ENCODE results near the gene VPS13D. TPM values are rescaled to one million over a fixed set of nuclear protein-coding genes. Genes with fewer than 3 reads are reported as not detected.

The VPS13D gene
- total RNA-seq, 1 donor from 2014 or later, result 77.8 TPM

DNA sequence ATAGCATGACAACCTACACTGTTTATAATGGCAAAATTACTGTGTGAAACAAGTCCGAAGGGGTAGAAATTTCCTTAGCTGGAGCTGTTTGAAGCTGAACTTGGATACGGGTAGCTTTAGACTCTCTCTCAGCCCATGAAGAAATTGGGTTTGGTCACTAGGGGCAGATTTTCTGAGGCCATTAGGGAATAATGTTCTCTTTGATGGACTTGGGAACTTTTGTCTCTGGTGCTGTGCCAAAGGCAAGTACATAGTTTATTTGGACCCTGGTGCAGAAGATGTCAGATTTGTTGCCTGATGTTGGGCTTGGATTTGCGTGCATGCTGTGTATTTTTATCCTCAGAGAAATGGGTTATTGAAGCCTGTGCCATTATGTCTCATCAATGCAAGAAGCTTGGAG is 109.6 kb downstream of the VPS13D start:
- H3K27ac Mint-ChIP-seq, result peak overlapping the region; percentile 88
- H3K36me3 Mint-ChIP-seq, result peaks cover 34% of the 10 kb centered on the region
- no peaks in the 10 kb centered on the region for H3K9me3 Mint-ChIP-seq
- TF ChIP-seq, protein P1, sequence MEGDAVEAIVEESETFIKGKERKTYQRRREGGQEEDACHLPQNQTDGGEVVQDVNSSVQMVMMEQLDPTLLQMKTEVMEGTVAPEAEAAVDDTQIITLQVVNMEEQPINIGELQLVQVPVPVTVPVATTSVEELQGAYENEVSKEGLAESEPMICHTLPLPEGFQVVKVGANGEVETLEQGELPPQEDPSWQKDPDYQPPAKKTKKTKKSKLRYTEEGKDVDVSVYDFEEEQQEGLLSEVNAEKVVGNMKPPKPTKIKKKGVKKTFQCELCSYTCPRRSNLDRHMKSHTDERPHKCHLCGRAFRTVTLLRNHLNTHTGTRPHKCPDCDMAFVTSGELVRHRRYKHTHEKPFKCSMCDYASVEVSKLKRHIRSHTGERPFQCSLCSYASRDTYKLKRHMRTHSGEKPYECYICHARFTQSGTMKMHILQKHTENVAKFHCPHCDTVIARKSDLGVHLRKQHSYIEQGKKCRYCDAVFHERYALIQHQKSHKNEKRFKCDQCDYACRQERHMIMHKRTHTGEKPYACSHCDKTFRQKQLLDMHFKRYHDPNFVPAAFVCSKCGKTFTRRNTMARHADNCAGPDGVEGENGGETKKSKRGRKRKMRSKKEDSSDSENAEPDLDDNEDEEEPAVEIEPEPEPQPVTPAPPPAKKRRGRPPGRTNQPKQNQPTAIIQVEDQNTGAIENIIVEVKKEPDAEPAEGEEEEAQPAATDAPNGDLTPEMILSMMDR (IDR thresholded peaks at IDR 0.05; ENCODE audit: unreplicated experiment), result no peak
- no peak for DNase-seq (ENCODE audit: low spot score in 2 of 2, unreplicated experiment in 2 of 2)
- peaks cover 82% of the 10 kb centered on the region for H3K4me1 Mint-ChIP-seq
- no peaks in the 10 kb centered on the region for H3K27me3 Mint-ChIP-seq (ENCODE audit: low read depth)
- no peak overlapping the region for H3K4me3 Mint-ChIP-seq

DNA sequence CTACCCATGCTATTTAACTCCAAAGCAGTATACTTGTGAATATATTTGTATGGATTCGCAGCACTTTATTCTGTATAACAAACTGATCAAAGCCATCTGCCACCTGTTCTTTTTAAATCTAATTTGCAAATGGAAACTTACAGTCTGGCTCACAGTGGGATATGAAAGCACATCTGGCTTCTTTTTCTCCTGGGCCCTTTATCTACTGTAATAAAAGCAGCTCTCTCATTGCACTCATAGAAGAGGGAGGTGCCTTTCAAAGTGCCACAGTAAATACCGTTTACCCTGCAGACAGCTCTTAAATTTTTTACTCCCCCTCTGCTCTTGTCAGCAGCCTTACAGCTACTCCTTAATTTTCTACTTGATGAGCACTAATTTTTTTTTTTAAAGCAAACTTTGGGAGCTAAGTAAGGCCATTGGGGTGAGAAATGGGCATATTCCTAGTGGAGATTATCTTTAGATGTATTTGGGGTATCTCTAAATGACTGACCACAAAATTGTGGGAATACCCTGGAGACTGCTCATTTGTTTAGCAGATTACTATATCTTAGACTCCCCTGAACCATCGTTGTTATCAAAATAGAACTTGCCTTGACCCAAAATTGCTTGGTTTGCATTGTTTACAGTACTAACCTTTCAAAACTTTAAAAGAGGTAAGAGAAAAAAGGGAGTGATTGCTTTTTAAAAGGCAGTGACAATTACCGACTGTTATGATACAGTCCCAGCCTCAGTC is 110.1 kb downstream of the VPS13D start:
- peaks cover 88% of the 10 kb centered on the region for H3K4me1 Mint-ChIP-seq
- no peaks in the 10 kb centered on the region for H3K9me3 Mint-ChIP-seq
- H3K27me3 Mint-ChIP-seq (ENCODE audit: low read depth), result no peaks in the 10 kb centered on the region

DNA sequence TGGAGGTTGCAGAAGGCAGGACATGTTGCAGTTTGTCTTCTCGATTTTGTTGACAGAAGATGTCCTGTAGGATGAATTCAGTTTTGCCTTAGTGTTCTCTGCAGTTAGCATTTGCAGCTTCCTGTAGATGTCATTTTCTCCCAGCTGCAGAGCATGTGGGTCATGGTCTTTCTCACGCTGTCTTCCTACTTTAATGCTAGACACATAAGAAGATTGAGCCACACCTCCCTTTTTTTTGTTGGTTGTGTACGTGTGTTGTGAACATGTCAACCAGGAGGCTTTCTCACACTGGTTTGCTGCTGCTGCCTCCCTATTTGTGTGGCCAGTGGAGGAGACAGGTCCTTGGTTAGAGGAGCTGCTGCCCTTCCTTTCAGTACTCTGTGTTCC is 110.7 kb downstream of the VPS13D start:
- Mint-ChIP-seq H3K27me3 (ENCODE audit: low read depth) (no peaks in the 10 kb centered on the region), H3K36me3 (peaks cover 29% of the 10 kb centered on the region), H3K4me1 (peaks cover 90% of the 10 kb centered on the region), H3K27ac (peak overlapping the region; percentile 88), H3K9me3 (no peaks in the 10 kb centered on the region), H3K4me3 (no peak overlapping the region)
- TF ChIP-seq, protein P1 (IDR thresholded peaks at IDR 0.05; ENCODE audit: unreplicated experiment), result no peak
- no peak for DNase-seq (ENCODE audit: low spot score in 2 of 2, unreplicated experiment in 2 of 2)

More for the DNA sequence above, 110.1 kb downstream of the VPS13D start:
- H3K4me3 Mint-ChIP-seq, result no peak overlapping the region
- TF ChIP-seq, protein P1 (IDR thresholded peaks at IDR 0.05; ENCODE audit: unreplicated experiment), result no peak
- DNase-seq (ENCODE audit: low spot score in 2 of 2, unreplicated experiment in 2 of 2), result no peak
- H3K36me3 Mint-ChIP-seq, result peaks cover 28% of the 10 kb centered on the region
- H3K27ac Mint-ChIP-seq, result peak overlapping the region; percentile 88

DNA sequence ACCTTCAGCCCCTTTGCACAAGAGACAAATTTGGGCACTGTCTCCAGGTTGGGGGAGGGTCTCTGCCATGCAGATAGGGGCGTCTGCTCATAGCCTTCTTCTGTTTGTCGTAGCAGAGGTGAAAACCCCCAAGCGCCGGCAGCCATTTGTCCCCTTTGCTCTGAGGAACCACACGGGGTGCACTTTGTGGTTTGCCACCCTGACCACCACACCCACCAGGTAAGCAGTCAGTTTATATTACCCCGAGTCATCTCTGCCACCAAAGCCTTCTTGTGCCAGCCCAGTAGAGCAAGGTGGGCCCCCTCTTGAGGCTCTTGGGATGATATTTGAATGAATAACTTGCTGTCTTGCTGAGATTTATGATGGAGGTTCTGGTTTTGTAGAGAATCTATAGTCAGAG is 111.8 kb downstream of the VPS13D start:
- no peak for DNase-seq (ENCODE audit: low spot score in 2 of 2, unreplicated experiment in 2 of 2)
- Mint-ChIP-seq H3K27ac (peak overlapping the region; percentile 83), H3K36me3 (peaks cover 30% of the 10 kb centered on the region), H3K27me3 (ENCODE audit: low read depth) (no peaks in the 10 kb centered on the region), H3K4me1 (peaks cover 85% of the 10 kb centered on the region), H3K9me3 (no peaks in the 10 kb centered on the region), H3K4me3 (no peak overlapping the region)
- TF ChIP-seq, protein P1 (IDR thresholded peaks at IDR 0.05; ENCODE audit: unreplicated experiment), result no peak

DNA sequence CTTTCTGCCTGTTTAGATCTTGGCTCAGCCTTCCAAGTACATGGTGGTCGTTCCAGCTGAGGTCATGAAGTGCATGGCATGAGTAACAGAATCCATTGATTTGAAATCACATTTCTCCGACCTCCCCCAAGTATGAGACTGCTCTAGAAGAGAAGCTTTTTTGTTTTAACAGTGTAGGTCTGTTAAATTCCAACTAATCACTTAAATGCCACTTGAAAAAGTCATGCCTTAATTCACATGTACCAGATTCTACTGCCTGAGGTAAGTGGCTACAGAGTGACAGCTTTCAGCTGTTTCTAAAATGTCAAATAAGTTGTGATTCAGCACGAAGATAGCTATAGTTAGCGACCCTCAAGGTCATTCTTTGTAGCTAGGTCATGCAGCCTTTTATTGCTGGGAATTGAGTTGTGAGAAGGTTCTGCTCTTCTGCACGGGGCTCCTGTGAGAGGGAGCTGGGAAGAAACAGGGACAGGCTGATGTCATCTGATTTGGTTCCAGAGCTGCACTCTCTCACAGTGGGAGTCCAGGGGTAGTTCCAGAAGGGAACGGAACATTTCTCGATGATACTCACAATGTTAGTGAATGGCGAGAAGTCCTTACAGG is 112.7 kb downstream of the VPS13D start:
- H3K36me3 Mint-ChIP-seq, result peaks cover 34% of the 10 kb centered on the region
- no peaks in the 10 kb centered on the region for H3K27me3 Mint-ChIP-seq (ENCODE audit: low read depth)
- TF ChIP-seq, protein P1 (IDR thresholded peaks at IDR 0.05; ENCODE audit: unreplicated experiment), result no peak
- H3K4me1 Mint-ChIP-seq, result peaks cover 78% of the 10 kb centered on the region
- H3K9me3 Mint-ChIP-seq, result no peaks in the 10 kb centered on the region
- no peak overlapping the region for H3K4me3 Mint-ChIP-seq
- no peak for DNase-seq (ENCODE audit: low spot score in 2 of 2, unreplicated experiment in 2 of 2)
- peak overlapping the region; percentile 83 for H3K27ac Mint-ChIP-seq

Data from mesothelial cell of epicardium (in vitro differentiated cells).